KMS-11 (cell line): ENCODE data around the gene PPP4R2.

Experiments used
- H2AFZ ChIP-seq: fragments of 200-600 bp; sonication (generic); 2 replicates; pipeline ENCODE4 v1.6.1; 2016; ENCODE audit warnings: antibody characterized with exemption, mixed run types, low read depth
- H3K27ac ChIP-seq: fragments of 200-600 bp; sonication (generic); 2 replicates; pipeline ENCODE4 v1.6.1; 2016; ENCODE audit warnings: mild to moderate bottlenecking, mixed run types
- H3K27me3 ChIP-seq: fragments of 200-600 bp; sonication (generic); 2 replicates; pipeline ENCODE4 v1.6.1; 2017; ENCODE audit warnings: mild to moderate bottlenecking, low read depth, mixed run types, moderate library complexity; ENCODE audit not compliant: insufficient read depth
- H3K36me3 ChIP-seq: fragments of 200-600 bp; sonication (generic); 2 replicates; pipeline ENCODE4 v1.6.1; 2017; ENCODE audit warnings: mild to moderate bottlenecking, mixed run types; ENCODE audit not compliant: insufficient read depth
- H3K4me1 ChIP-seq: fragments of 200-600 bp; sonication (generic); 2 replicates; pipeline ENCODE4 v1.6.1; 2016; ENCODE audit warnings: mild to moderate bottlenecking, low read depth, mixed run types; ENCODE audit not compliant: poor library complexity, severe bottlenecking
- H3K4me2 ChIP-seq: fragments of 200-600 bp; sonication (generic); 2 replicates; pipeline ENCODE4 v1.7.0; 2016; ENCODE audit warnings: mild to moderate bottlenecking, mixed run types
- H3K4me3 ChIP-seq: fragments of 200-600 bp; sonication (generic); IDR thresholded peaks from 2 replicates; pipeline ENCODE4 v1.6.1; 2017; ENCODE audit warnings: low read depth, low read length, mixed read lengths; ENCODE audit not compliant: insufficient read depth
- H3K79me2 ChIP-seq: fragments of 200-600 bp; sonication (generic); 2 replicates; pipeline ENCODE4 v1.6.1; 2016; ENCODE audit warnings: low read depth, mixed run types; ENCODE audit not compliant: insufficient read depth
- H3K9ac ChIP-seq: fragments of 200-600 bp; sonication (generic); 2 replicates; pipeline ENCODE4 v1.6.1; 2016; ENCODE audit warnings: mild to moderate bottlenecking, mixed run types
- H4K20me1 ChIP-seq: fragments of 200-600 bp; sonication (generic); 2 replicates; pipeline ENCODE4 v1.6.1; 2016; ENCODE audit warnings: mild to moderate bottlenecking, mixed run types; ENCODE audit not compliant: insufficient read depth
- CTCF ChIP-seq: fragments of 200-600 bp; sonication (generic); conservative IDR thresholded peaks from 2 replicates; pipeline ENCODE4 v1.6.1; 2017; ENCODE audit warnings: low read depth, mild to moderate bottlenecking, antibody characterized with exemption, low read length, moderate library complexity, mixed read lengths

The PPP4R2 gene

DNA sequence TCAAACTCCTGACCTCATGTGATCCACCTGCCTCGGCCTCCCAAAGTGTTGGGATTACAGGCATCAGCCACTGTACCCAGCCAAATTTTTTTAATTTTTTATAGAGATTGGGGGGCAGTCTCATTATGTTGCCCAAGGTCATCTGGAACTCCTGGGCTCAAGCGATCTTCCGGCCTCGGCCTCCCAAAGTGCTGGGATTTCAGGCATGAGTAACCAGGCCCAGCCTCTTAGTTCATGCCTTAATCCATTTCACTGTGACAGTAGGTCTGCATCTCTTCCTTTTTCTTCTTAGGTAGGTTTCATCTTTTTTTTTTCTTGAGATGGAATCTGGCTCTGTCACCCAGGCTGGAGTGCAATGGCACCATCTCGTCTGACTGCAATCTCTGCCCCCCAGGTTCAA, 37.3 kb upstream of the PPP4R2 start:
- no peaks in the 10 kb centered on the region for H3K79me2 ChIP-seq
- H4K20me1 ChIP-seq, result no peaks in the 10 kb centered on the region
- no peaks in the 10 kb centered on the region for H3K36me3 ChIP-seq
- H3K27me3 ChIP-seq, result no peaks in the 10 kb centered on the region
- H3K4me1 ChIP-seq, result peaks cover 4% of the 10 kb centered on the region
- H3K4me3 ChIP-seq, result no peak overlapping the region
- no peak overlapping the region for H3K9ac ChIP-seq
- no peak overlapping the region for H3K4me2 ChIP-seq
- TF ChIP-seq CTCF, result no peak
- H2AFZ ChIP-seq, result no peak overlapping the region
- no peak overlapping the region for H3K27ac ChIP-seq

DNA sequence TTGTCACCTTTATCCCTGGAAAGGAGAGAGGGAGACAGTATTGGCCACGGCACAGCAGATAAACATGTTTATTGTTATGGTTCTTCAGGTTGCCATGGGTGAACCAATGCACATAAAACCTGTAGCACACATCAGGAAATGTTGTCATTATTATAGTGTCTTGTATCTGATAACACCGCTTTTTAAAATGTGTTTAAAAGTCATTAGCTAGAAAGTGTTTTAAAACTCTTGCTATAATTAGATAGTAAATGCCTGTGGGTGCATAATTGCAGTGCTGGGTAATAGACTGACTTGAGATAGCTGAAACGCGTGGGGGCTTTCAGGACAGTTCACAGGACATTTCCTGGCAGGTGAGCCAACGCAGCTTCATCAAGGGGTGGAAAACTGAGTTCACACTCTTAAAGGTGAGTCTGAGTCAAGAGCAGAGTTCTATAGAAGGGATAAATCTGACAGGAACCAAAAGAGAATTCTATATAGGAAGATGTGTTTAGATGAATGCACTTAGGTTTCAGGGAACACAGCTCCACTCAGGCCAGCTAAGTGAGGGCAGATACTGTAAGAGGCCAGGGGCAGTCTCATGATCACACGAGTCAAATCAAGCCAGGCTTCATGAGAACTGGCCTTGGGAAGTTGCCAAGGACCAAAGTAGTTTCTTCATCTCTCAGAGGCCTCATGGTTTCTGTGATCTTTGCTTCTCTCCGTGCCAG, 35.6 kb upstream of the PPP4R2 start:
- H3K4me1 ChIP-seq, result peaks cover 4% of the 10 kb centered on the region

DNA sequence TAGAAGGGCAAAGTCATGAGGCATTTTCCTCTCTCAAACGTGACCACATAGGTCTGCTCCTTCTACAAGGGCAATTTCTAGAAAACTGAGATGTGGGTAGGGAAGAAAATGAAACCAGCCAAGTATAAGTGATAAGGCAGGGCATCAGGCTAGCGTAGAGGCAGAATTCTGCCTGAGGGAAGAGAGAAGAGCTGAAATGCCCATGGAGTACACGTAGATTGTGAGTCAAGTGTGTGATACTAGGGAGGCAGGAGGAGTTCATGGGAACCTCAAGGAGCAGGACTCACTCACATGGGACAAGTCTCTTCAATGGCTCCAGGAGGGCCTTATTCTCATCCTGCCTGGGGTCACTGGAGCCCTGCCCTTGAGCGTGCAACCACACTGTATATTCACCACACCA, 34.9 kb upstream of the PPP4R2 start:
- Histone ChIP-seq H3K4me2 (peak overlapping the region; percentile 13; the same call in 1 of the 2 replicates), H3K9ac (no peak overlapping the region), H3K4me3 (no peak overlapping the region), H3K36me3 (no peaks in the 10 kb centered on the region), H3K79me2 (no peaks in the 10 kb centered on the region), H3K27me3 (no peaks in the 10 kb centered on the region), H3K4me1 (peaks cover 4% of the 10 kb centered on the region), H2AFZ (no peak overlapping the region), H4K20me1 (no peaks in the 10 kb centered on the region), H3K27ac (no peak overlapping the region)
- TF ChIP-seq CTCF, result no peak

More for the DNA sequence above, 35.6 kb upstream of the PPP4R2 start:
- Histone ChIP-seq H2AFZ (no peak overlapping the region), H3K9ac (no peak overlapping the region), H3K36me3 (no peaks in the 10 kb centered on the region), H3K27me3 (no peaks in the 10 kb centered on the region), H3K4me2 (peak overlapping the region; percentile 13; the same call in 1 of the 2 replicates), H3K79me2 (no peaks in the 10 kb centered on the region), H4K20me1 (no peaks in the 10 kb centered on the region), H3K27ac (no peak overlapping the region), H3K4me3 (no peak overlapping the region)
- TF ChIP-seq CTCF, result no peak

DNA sequence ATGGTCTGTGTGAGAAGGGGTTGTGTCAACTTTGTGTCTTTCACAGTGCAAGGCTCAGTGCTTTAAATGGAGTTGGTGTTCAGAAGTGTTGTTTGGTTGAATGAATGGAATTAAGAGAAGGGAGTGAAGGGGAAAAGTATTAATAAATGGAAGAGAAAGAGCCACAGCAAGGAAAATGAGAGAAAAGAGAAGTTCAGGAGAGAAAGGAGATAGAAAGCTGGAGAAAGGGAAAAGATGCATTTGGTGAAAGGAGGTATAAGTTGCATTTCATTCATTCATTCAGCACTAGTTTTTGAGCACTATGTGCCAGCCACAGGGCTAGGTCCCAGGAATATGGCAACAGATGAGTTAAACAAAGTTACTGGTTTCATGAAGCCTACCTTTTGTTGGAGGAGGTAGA, 34.3 kb upstream of the PPP4R2 start:
- Histone ChIP-seq H4K20me1 (no peaks in the 10 kb centered on the region), H3K4me2 (no peak overlapping the region), H3K9ac (no peak overlapping the region), H3K4me3 (no peak overlapping the region), H2AFZ (no peak overlapping the region), H3K4me1 (peaks cover 4% of the 10 kb centered on the region), H3K27ac (no peak overlapping the region), H3K79me2 (no peaks in the 10 kb centered on the region), H3K27me3 (no peaks in the 10 kb centered on the region), H3K36me3 (no peaks in the 10 kb centered on the region)
- TF ChIP-seq CTCF, result no peak
